ENCODE measurements around the gene INPP4A.
"Not testable (repeated sequence)": the region's sequence is repeated elsewhere in the genome, so short reads cannot be mapped to it uniquely, and the experiment has no call there.

Gene INPP4A

DNA sequence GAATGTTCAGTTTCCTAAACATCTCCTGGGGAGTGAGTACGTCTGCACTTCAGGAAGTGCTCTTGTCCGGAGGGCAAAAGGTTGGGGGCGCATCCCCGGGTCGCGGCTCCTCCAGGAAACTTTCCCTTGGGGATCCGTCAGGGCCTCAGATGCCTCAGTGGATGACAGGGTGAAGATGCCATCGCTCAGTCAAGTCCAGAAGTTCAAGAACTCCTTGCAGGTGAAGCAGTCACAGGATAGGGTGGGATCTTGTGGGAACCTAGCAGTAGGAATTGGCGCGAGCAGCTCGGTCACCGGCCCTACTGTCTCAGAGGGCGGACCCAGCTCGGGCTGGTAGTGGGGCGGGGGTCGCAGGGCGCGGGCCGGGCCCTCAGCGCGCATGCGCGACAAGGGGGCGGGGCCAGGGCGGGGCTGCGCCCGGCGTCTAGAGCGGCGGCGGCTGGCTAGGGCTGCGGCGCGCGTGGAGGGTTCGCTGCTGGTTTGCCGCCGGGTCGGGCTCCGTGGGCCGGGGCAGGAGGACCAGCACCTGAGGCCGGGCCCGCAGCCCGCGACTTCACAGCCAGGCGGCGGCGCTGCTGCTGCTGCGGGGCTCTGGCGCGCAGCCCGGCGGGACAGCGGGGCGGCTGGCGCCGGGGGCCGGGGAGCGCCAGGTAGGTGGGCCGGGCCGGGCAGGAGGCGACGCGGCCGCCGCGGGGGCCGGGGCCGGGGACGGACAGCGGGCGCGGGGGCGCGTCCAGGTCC, at the start of gene INPP4A:
TSS of gene INPP4A (plus strand) at position 423 of the 741 bp plus-strand sequence. CDS start 75,191 bp downstream, outside the sequence.
- DNase-seq (ENCODE audit: low read depth in 2 of 2), result peak; percentile 58 to 75

DNA sequence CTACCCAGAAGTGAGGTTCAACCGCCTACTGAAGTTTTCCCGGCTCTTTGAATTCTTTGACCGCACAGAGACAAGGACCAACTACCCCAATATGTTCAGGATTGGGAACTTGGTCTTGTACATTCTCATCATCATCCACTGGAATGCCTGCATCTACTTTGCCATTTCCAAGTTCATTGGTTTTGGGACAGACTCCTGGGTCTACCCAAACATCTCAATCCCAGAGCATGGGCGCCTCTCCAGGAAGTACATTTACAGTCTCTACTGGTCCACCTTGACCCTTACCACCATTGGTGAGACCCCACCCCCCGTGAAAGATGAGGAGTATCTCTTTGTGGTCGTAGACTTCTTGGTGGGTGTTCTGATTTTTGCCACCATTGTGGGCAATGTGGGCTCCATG, 48.7 kb upstream of the INPP4A start:
- no peak for DNase-seq (ENCODE audit: low read depth in 2 of 2)

DNA sequence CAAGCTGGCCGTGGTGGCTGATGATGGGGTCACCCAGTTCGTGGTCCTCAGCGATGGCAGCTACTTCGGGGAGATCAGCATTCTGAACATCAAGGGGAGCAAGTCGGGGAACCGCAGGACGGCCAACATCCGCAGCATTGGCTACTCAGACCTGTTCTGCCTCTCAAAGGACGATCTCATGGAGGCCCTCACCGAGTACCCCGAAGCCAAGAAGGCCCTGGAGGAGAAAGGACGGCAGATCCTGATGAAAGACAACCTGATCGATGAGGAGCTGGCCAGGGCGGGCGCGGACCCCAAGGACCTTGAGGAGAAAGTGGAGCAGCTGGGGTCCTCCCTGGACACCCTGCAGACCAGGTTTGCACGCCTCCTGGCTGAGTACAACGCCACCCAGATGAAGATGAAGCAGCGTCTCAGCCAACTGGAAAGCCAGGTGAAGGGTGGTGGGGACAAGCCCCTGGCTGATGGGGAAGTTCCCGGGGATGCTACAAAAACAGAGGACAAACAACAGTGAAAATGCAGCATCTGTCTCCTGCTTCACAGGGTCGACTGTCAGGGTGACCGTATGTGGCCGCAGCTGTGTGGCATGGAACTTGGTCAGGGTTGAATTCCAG, 47.8 kb upstream of the INPP4A start:
- no peak for DNase-seq (ENCODE audit: low read depth in 2 of 2)

DNA sequence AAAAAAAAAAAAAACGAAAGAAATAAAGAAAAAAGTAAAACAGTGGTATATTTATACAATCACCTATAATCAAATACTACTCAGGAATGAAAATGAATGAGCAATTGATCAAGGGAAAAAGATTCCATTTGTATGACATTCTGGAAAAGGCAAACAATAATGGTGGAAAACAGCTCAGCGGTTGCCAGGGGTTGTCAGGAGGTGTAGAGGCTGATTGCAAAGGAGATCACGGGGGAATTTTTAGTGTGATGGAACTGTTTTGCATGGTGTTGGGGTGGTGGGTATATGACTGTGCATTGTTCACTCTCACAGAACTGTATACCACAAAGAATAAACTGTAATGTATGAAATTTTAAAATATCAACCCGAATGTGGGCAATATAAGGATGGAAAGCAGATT, 45.5 kb upstream of the INPP4A start:
- no peak for DNase-seq (ENCODE audit: low read depth in 2 of 2)

DNA sequence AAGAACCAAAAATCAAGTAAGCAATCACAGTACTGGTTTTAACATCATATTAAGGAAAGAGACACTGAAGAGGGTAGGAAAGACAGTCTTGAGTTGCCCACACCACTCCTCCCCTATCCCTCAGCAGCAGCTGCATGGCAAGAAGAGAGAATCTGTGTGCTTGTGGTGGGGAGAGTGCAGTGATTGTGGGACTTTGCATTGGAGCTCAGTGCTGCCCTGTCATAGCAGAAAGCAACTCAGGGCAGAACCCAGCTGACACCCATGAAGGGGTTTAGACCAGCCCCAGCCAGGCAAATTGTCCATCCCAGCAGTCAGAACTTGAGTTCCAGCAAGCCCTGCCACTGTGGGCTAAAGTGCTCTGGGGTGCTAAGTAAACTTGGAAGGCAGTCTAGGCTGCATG, 40.8 kb upstream of the INPP4A start:
- DNase-seq (ENCODE audit: low read depth in 2 of 2), result no peak

DNA sequence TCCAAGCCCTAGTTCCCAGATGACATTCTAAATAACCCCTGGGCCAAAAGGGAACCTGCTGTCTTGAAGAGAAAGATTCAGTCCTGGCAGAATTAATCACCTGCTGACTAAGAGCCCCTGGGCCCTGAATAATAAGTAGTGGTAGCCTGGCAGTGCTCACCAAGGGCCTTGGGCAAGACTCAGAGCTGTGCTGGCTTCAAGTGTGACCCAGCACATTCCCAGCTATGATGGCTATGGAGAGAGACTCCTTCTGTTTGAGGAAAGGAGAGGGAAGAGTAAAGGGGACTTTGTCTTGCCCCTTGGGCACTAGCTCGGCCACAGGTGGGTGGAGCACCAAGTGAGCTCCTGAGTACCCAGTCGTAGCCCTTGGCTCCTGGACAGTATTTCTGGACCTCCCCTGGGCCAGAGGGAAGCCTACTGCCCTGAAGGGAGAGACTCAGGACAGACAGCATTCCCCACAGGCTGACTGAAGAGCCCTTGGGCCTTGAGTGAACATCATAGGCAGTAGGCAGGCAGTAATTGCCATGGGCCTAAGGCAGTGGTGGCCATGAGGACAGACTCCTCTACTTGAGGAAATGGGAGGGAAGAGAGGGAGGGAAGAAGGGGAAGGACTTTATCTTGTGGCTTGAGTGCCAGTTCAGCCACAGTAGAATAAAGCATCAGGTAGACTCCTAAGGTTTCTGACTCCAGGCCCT, 40.0 kb upstream of the INPP4A start:
- DNase-seq (ENCODE audit: low read depth in 2 of 2), result no peak

DNA sequence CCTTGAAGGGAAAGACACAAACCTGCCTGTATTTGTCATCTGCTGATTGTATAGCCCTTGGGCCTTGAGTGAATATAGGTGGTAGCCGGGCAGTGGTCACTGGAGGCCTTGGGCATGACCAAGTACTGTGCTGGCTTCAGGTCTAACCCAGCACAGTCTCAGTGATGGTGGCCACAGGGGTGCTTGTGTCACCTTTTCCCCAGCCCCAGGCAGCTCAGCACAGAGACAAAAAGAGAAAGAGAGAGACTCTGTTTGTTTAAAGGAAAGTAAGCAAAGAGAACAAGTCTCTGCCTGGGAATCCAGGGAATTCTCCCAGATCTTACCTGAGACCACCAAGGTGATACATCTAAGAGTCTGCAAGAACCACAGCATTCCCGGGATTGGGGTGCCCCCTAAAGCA, 39.4 kb upstream of the INPP4A start:
- no peak for DNase-seq (ENCODE audit: low read depth in 2 of 2)

DNA sequence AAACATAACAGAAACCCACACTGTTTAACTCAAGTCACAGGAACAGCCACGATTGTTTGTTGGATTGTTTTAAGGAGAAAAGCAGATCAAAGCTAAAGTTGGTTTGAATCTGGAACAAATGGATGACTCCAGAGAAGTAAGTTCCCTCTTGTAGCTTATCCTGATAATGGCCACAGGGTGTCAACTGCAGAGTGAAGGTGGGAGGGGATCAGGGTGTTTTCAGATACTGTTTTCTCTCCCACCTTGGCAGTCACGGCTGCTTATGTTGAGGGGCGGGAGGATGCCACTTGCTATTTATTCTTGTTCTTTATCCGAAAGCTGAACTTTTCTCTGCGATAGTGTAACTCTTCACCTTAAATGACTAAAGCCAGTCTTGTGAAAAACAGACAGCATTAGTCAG, 36.5 kb upstream of the INPP4A start:
- DNase-seq (ENCODE audit: low read depth in 2 of 2), result no peak

DNA sequence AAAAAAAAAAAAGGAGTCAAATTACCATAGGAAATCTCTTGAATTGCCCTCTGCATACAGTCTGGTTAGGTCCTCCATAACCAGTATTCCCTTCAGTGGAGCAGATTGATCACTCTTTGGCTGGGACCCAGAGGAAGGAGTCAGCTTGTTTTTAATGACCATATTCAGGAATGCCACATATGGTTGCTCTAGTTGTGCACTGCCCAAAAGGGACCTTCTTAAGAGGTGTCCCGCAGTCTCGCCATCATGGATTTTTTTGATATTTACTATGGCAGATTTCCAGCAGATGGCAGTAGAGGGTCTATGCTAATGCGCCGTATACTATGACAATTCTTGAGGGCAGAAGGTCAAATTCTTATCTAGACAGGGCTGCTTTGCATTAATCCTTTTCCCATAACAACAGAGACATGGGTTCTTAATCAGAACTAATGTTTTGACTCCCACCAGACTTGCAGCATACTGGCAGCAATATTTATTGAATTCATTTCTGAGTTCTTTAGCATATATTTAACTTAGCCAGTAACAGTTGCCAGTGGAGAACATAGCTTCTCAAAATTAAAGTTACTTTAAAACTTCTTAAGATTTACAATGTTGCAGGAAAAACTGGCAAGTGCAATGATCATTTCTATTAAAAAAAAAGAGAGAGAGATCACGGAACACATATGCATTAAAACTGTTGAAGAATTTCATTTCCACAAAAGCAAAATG, 31.8 kb upstream of the INPP4A start:
- peak; percentile 13 to 64 for DNase-seq (ENCODE audit: low read depth in 2 of 2)

DNA sequence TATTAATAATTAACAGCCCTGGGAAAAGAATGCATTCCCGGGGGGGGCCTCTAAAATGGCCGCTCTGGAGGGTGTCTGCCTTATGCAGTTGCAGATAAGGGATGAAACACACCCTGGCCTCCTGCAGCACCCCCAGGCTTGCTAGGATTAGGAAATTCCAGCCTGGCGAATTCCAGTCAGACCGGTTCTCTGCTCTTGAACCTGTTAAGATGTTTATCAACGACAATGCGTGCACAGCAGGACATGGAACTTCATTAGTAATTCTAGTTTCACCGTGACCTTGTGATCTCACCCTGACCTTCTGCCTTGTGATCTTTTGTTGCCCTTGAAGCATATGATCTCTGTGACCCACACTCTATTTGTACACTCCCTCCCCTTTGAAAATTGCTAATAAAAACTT, 30.4 kb upstream of the INPP4A start:
- DNase-seq (ENCODE audit: low read depth in 2 of 2), result not testable (repeated sequence)

DNA sequence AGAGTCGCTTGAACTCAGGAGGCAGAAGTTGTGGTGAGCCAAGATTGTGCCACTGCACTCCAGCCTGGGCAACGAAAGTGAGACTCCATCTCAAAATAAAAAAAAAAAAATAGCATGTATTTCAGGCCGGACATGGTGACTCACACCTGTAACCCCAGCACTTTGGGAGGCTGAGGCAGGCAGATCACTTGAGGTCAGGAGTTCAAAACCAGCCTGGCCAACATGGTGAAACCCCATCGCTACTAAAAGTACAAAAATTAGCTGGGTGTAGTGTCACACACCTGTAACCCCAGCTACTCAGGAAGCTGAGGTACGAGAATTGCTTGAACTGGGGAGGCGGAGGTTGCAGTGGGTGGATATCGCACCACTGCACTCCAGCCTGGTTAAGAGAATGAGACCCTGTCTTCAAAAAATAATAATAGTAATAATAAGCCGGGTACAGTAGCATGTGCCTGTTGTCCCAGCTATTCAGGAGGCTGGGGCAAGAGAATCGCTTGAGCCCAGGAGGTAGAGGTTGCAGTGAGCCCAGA, 28.9 kb upstream of the INPP4A start:
- not testable (repeated sequence) for DNase-seq (ENCODE audit: low read depth in 2 of 2)

DNA sequence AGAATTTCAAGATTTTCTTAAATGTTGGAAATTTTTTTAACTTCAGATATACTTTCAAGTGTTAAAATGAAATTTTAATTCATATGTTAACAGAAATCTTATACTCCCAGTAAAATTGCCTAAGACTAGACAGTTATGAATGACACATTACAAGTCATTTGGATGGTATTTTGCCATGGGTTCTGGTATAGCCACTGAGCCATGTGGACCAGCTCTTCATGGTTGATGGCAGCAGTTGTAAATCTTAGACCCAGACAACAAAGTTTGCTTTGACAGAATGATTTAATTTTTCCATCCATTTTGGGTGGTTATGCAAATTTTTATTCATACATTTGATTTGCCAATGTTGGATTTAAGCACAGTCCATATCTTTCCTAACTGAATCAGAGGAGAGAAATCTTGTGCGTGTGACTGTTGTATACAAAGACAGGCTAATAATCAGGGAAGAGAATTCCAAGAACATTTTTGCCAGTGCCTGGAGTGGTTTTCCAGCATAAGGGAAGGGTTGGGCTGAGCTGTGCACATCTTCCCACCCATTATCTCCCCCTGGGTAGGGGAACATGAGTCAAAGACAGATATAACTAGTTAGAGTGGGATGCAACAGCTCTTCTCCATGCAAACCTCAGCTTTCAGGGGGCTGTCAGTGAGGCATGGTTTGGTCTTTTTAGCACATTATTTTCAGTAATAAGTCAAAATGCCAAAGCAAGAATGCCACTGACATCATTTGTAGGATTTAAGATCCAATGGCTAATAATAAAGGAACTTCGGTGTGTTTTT, 28.1 kb upstream of the INPP4A start:
- no peak for DNase-seq (ENCODE audit: low read depth in 2 of 2)

DNA sequence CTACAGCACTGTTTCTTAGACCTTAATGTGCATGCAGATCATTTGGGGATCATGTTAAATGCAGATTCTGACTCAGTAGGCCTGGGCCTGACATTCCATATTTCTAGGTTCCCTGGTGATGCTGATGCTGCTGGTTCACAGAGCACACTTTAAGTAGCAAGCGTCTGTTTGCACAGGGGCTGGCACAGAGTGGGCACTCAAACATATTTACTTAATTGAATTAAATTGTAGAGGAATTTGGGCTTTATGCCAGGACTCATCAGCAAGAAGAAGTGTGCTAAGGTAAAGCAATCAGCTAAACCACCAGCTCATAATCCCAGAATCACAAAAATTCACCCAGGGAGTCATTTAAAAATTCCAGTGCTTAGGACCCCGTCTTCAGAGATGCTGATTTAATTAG, 25.1 kb upstream of the INPP4A start:
- no peak for DNase-seq (ENCODE audit: low read depth in 2 of 2)

DNA sequence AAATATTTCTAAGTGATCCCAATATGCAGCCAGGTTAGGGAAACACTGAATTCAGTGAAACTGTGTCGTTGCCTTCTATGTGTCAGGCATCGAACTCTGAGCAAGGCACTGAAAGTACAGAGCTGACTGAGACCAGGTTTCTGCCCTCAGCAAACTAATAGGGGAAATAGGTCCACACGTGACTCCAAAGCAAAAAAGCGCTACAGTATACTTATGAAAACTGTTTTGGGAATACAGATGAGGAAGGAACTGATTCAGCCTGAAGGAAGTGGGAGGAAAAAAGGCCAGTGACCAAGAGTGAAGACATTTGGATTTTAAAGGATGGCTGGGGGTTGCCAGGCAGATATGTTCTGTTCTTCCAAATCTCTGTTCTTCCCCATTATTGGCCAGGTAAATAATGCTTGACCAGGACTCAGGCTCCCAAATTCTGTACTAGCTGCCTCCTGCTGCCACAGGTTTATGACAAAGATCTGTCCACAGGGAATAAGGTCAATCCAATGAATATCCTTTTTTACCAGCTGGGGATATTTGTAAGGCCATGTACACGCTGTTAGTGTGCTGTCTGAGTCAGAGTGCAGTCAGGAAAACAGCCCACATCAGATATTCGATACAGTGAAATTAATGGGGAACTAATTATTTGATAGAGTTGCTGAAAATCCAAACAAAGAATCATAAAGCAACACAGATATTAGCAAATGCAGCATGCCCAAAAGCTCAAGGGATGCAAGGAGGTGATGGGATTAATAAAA, 24.5 kb upstream of the INPP4A start:
- no peak for DNase-seq (ENCODE audit: low read depth in 2 of 2)

DNA sequence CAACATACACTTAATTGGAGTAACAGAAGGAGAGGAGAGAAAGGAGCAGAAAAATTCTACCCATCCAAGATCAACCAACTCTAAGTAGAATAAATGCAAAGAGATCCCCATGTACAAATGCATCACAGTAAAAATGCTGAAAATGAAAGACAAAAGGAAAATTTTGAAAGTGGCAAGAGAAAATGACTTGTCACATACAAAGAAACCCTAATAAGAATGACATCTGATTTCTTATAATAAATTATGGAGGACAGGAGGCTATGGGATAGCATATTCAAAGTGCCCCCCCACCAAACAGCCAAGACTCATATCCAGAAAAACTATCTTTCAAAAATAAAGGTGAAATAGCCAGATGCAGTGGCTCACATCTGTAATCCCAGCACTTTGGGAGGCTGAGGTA, 22.2 kb upstream of the INPP4A start:
- no peak for DNase-seq (ENCODE audit: low read depth in 2 of 2)

DNA sequence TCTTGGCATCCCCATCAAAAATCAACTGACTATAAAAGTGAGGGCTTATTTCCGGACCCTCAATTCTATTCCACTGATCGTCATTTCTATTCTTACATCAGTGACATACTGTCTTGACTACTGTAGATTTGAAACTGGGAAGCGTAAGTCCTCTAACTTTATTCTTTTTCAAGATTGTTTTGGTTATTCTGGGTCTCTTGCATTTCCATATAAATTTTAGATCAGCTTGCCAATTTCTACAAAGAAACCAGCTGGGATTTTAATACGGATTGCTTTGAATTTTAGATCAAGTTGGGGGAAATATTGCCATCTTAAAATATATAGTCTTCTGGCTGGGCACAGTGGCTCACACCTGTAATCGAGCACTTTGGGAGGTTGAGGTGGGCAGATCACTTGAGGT, 17.9 kb upstream of the INPP4A start:
- DNase-seq (ENCODE audit: low read depth in 2 of 2), result no peak

DNA sequence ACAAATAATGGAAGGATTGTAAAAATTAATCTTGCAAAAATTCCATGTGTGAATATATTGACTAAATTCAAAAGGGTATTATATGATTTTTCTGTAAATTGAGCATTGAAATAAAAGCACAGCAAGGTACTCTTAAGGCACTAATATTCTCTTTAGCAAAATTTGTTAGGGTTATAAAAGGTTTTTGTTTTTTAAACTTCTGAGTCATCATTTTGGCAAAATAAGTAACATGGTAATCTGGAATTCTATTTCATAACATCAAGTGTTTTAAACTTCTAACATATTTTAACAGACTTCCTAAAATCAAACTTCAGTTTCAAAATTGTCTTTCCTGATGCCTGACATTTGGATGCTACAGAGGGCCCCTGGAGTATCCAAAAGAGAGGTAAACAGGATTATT, 12.5 kb upstream of the INPP4A start:
- no peak for DNase-seq (ENCODE audit: low read depth in 2 of 2)

DNA sequence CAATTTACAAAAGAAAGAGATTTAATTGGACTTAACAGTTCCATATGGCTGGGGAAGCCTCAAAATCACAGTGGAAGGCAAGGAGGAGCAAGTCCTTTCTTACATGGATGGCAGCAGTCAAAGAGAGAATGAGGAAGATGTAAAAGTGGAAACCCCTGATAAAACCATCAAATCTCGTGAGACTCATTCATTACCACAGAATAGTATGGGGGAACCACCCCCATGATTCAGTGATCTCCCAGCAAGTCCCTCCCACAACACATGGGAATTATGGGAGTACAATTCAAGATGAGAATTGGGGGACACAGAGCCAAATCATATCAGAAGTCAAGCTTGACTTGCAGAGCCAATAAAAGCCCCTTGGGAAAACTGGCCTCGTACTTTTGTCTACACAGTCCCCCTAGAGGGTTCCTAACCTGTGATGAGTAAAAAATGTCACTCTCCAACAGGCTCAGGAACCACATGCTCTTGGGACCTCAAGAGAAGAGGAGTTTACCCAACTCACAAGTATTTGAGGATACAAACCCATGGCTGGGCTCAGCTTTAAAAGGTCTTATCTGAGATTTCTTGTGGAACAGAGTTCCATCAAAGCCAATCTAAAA, 11.2 kb upstream of the INPP4A start:
- DNase-seq (ENCODE audit: low read depth in 2 of 2), result no peak

DNA sequence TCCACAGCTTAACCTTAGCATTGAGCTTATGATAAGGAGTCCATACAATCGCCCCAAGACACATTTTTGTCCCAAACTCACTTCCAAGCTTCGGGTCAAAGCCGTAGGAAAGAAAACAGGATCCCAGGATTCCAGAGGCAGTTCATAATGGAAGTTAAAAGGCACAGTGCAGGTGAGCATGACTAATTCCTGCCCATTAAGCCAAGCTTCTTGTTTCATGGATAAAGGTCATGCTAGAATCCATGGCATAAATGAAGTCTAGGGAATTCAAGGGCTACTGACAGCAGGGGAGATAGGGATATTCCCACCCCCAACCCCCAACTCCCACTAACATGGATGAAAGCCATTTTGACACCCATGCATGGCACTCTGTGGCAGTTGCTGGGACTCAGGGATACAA, 10.2 kb upstream of the INPP4A start:
- no peak for DNase-seq (ENCODE audit: low read depth in 2 of 2)

DNA sequence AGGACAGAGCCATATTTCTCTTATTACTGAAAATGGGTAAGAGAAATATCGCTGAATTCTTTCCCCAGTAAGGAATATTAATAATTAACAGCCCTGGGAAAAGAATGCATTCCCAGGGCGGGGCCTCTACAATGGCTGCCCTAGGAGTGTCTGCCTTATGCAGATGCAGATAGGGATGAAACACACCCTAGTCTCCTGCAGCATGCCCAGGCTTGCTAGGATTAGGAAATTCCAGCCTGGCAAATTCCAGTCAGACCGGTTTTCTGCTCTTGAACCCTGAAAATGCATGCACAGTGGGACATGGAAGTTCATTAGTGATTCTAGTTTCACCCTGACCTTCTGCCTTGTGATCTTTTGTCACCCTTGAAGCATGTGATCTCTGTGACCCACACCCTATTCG, 9.0 kb upstream of the INPP4A start:
- DNase-seq (ENCODE audit: low read depth in 2 of 2), result not testable (repeated sequence)
